Esophagus squamous epithelium (tissue), 5 donors: Measurements from ENCODE around the gene EVA1C. TPM values are rescaled to one million over a fixed set of nuclear protein-coding genes. Genes with fewer than 3 reads are reported as not detected.

Experiments used
- DNase-seq: peaks from one replicate; lab custom pipeline; 2025; lab: John Stamatoyannopoulos, UW
- H3K27ac ChIP-seq, 4 donors: fragments of 200-600 bp; sonication (generic); one replicate each; pipeline ENCODE4 v1.5.1; 2016 to 2019; ENCODE audit warnings: mild to moderate bottlenecking in 1 of 4
- H3K27me3 ChIP-seq, 4 donors: fragments of 200-600 bp; sonication (generic); 1 replicate in 3 of 4; 2 replicates in 1 of 4; pipeline versions ENCODE4 v1.5.1 to v1.6.0; 2017 to 2021; ENCODE audit warnings: antibody characterized with exemption in 1 of 4
- H3K36me3 ChIP-seq, 3 donors: fragments of 200-600 bp; sonication (generic); one replicate each; pipeline ENCODE4 v1.5.1; 2016 to 2019
- H3K4me1 ChIP-seq, 3 donors: fragments of 200-600 bp; sonication (generic); one replicate each; pipeline ENCODE4 v1.5.1; 2017 to 2019
- H3K4me3 ChIP-seq, 4 donors: fragments of 200-600 bp; sonication (generic); 1 replicate in 3 of 4; 2 replicates in 1 of 4; pipeline ENCODE4 v1.5.1; 2016 to 2019; ENCODE audit warnings: mild to moderate bottlenecking in 2 of 4, moderate library complexity in 1 of 4
- H3K9me3 ChIP-seq, 3 donors: fragments of 200-600 bp; sonication (generic); one replicate each; pipeline ENCODE4 v1.5.1; 2016 to 2019
- CTCF ChIP-seq, 6 experiments: fragments of 450-650 bp in 4 of 6; fragments of 200-600 bp in 2 of 6; sonication (generic) in 2 of 6; IDR thresholded peaks; one replicate each; pipeline ENCODE4 v1.5.1; 2016 to 2019; ENCODE audit warnings: antibody characterized with exemption in 6 of 6, mild to moderate bottlenecking in 4 of 6, moderate library complexity in 4 of 6
- POLR2A ChIP-seq, 4 donors: fragments of 450-650 bp; IDR thresholded peaks; one replicate each; pipeline ENCODE4 v1.6.1; 2017; ENCODE audit warnings: antibody characterized with exemption in 4 of 4, mild to moderate bottlenecking in 4 of 4, moderate library complexity in 3 of 4
- WGBS, 2 donors: methylation state at CpG; one replicate each; pipeline ENCODE4 v1.1.5; 2018; 5-methylcytosine and 5-hydroxymethylcytosine counted together
- intact Hi-C: fragments of 100-400 bp; cut with DNase I; formaldehyde crosslinking; loops from one replicate; pipeline ENCODE4 v1.15.0; 2022
- total RNA-seq, 4 donors: library from RNA; depleted of rRNA; stranded (reverse); fragments of >200 nt; gene quantifications; one replicate each; pipeline ENCODE4 v1.1.0, GENCODE V29; 2016
- donor health status: DM: yes; HTN: yes; CAD: no.

EVA1C gene
- total RNA-seq, 4 donors from 2014 or later = 12.7 to 39.9 (median 24.4) TPM

- H3K4me1 ChIP-seq = peaks cover 0 to 7% (median 7%) of the 10 kb centered on the region in 3 donors
- no peak for DNase-seq
- H3K27me3 ChIP-seq = no peaks in the 10 kb centered on the region
- 79 to 86% methylated on average over 6 of the region's 12 CpGs for WGBS, 2 donors
- H3K9me3 ChIP-seq = no peaks in the 10 kb centered on the region
- no peak overlapping the region for H3K4me3 ChIP-seq
- intact Hi-C loops = no loop called here
- H3K36me3 ChIP-seq = peaks cover 0 to 51% (median 6%) of the 10 kb centered on the region in 3 donors
- H3K27ac ChIP-seq = no peak overlapping the region
- TF ChIP-seq CTCF (IDR thresholded peaks at IDR 0.05) = no peak
- TF ChIP-seq POLR2A (IDR thresholded peaks at IDR 0.05) = no peak
These were observed 102.0 kb downstream of the EVA1C start for GRCh38 chr21:32514275-32515055.

GRCh38 chr21:32515874-32516273 lies 103.4 kb downstream of the EVA1C start:
- WGBS, 2 donors = 23% methylated on average over 5 of the region's 5 CpGs
- no peaks in the 10 kb centered on the region for H3K9me3 ChIP-seq
- no peaks in the 10 kb centered on the region for H3K27me3 ChIP-seq
- H3K36me3 ChIP-seq = peaks cover 0 to 37% (median 6%) of the 10 kb centered on the region in 3 donors
- TF ChIP-seq POLR2A (IDR thresholded peaks at IDR 0.05) (no peak), CTCF (IDR thresholded peaks at IDR 0.05) (no peak)
- no peak overlapping the region for H3K4me3 ChIP-seq
- intact Hi-C loops = no loop called here
- H3K4me1 ChIP-seq = peaks cover 0 to 11% (median 10%) of the 10 kb centered on the region in 3 donors
- DNase-seq = no peak
- no peak overlapping the region for H3K27ac ChIP-seq

GRCh38 chr21:32516756-32517649 lies 104.5 kb downstream of the EVA1C start:
- no peak for DNase-seq
- Histone ChIP-seq H3K27ac (peak overlapping the region in 2 of 4 donors; percentile 4 to 61), H3K9me3 (no peaks in the 10 kb centered on the region), H3K4me3 (no peak overlapping the region), H3K27me3 (no peaks in the 10 kb centered on the region), H3K4me1 (peaks cover 4 to 22% (median 19%) of the 10 kb centered on the region in 3 donors), H3K36me3 (peaks cover 0 to 29% (median 6%) of the 10 kb centered on the region in 3 donors)
- intact Hi-C loops = no loop called here
- 30 to 45% methylated on average over 9 to 10 of the region's 10 CpGs for WGBS, 2 donors
- no peak for TF ChIP-seq CTCF (IDR thresholded peaks at IDR 0.05)
- no peak for TF ChIP-seq POLR2A (IDR thresholded peaks at IDR 0.05)

- peaks cover 0 to 4% (median 4%) of the 10 kb centered on the region in 3 donors for H3K36me3 ChIP-seq
- no peak for DNase-seq
- intact Hi-C loops = no loop called here
- no peaks in the 10 kb centered on the region for H3K9me3 ChIP-seq
- TF ChIP-seq CTCF (IDR thresholded peaks at IDR 0.05) = no peak
- TF ChIP-seq POLR2A (IDR thresholded peaks at IDR 0.05) = no peak
- WGBS, 2 donors = 73 to 79% methylated on average over 6 to 7 of the region's 12 CpGs
- no peak overlapping the region for H3K4me3 ChIP-seq
- peaks cover 9 to 48% (median 31%) of the 10 kb centered on the region in 3 donors for H3K4me1 ChIP-seq
- peak overlapping the region in 3 of 4 donors; percentile 66 to 79 (median 78) for H3K27ac ChIP-seq
- H3K27me3 ChIP-seq = no peaks in the 10 kb centered on the region
These were observed 107.7 kb downstream of the EVA1C start for GRCh38 chr21:32519945-32520874.
